Stimulated activated CD4-positive, alpha-beta T cell treated with anti-CD3 and anti-CD28 coated beads, Interleukin-1b, Interleukin-23, amount 100 ng/mL, for 24 hours (primary cell): ENCODE data around the gene C6orf136.

Source experiments
- DNase-seq, 4 experiments: peaks; one replicate each; pipeline ENCODE4 v3.0.0-alpha.2; 2020; ENCODE audit warnings: low read depth in 4 of 4, low spot score in 1 of 4

Gene C6orf136

DNA sequence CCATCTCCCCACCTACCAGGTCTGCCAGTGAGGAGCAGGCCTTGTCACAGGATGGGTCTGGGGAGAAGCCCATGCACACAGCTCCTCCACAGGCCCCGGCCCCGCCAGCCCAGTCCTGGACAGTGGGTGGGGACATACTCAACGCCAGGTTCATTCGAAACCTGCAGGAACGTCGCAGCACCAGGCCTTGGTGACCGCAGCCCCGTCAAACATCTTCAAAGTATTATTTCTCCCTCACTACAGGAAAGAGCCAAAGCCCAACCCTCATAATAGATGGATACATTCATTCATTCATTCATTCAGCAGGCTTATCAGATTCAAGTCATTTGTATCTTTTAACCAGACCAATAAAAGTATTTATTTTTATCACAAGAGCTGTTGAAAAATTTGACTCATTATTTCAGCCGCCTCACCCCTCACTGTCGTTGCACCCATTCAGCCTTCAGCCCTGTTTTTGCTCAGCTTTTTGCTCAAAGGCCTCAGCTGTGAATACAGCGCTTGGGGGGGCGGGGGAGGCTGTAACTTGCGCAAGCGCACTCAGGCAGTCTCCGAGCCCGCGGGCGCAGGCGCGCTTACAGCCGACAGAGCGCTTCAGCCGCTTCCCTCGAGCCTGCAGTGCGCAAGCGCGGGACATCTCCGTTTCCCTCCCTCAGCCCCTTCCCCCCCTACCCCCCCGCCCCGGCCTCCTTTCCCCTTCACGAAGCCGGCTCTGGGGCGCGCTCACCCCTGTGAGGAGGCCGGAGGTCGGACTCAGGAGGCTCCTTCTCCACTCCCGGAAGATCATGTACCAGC lies at the start of gene C6orf136:
Gene C6orf136 (plus strand): TSS at position 684 of the 792 bp plus-strand sequence. CDS start 99 bp downstream, at position 783.
- DNase-seq = peak; percentile 67 to 87 (median 84)

DNA sequence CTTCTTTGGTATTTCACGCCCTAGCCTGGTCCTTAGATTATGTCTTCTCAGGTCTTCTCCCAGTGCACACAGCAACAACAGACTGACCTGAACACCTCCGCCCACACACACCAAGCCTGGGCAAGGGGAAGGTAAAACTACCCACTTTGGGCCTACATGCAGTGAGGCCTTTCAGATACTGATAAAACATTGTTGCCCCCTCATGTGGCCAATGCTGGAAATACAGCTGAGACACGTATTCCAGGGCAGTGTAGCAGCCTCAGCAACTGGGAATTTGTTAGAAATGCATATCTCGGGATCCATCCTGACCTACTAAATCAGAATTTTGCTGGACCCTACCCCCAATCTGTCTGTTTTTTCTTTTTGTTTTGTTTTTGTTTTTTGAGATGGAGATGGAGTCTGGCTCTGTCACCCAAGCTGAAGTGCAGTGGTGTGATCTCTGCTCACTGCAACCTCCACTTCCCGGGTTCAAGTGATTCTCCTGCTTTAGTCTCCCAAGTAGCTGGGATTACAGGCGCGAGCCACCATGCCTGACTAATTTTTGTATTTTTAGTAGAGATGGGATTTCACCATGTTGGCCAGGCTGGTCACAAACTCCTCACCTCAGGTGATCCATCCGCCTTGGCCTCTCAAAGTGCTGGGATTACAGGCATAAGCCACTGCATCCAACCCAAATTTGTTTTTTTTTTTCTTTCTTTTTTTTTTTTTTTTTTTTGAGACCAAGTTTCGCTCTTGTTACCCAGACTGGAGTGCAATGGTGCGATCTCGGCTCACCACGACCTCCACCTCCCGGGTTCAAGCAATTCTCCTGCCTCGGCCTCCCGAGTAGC lies 49.4 kb upstream of the C6orf136 start:
- peak; percentile 61 to 74 (median 70) for DNase-seq

GRCh38 chr6:30598912-30599624 lies 47.9 kb upstream of the C6orf136 start:
- DNase-seq = no peak

- DNase-seq = no peak
Measured at GRCh38 chr6:30599625-30600324, 47.2 kb upstream of the C6orf136 start.

DNA sequence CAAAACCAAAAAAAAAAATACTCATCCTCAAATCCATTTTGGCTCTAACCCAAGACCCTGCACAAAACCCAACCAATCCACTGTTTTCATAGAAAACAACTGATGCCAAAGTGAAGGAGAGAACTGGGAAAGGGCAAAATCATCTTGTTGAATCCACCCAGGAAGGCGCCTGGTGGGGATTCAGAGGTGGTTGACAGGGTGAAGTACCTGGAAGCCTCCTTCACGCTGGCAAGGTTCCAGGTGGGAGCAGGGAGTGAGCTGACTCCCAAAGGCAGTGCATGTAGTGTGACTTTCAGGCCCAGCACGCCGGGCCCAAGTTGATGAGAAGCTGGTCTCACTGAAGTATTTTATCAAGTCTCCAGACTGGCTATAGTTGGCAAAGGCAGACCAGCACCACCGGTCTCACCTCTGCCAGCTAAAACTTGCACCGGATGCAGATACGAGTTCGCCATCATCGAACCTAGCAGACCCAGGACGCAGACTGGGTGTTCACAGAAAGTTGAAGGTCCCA lies 46.4 kb upstream of the C6orf136 start:
- DNase-seq = no peak

DNA sequence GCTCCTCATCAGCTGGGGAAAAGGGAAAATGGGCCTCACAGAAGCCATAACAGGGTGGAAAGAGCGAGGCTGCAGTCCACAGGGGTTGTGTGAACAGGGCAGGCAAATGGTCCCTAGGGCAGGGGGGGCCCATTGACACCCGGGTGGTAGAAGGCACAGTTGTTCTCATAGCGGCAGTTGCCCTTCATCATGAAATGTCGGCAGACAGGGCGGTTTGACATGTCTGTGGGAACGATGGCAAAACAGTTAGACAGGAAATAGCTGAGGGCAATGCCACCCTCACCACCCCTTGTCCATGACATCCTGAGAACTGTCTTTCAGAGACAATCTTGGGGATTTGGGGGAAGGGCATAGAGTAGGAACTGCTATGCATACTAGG lies 45.5 kb upstream of the C6orf136 start:
- no peak for DNase-seq

DNA sequence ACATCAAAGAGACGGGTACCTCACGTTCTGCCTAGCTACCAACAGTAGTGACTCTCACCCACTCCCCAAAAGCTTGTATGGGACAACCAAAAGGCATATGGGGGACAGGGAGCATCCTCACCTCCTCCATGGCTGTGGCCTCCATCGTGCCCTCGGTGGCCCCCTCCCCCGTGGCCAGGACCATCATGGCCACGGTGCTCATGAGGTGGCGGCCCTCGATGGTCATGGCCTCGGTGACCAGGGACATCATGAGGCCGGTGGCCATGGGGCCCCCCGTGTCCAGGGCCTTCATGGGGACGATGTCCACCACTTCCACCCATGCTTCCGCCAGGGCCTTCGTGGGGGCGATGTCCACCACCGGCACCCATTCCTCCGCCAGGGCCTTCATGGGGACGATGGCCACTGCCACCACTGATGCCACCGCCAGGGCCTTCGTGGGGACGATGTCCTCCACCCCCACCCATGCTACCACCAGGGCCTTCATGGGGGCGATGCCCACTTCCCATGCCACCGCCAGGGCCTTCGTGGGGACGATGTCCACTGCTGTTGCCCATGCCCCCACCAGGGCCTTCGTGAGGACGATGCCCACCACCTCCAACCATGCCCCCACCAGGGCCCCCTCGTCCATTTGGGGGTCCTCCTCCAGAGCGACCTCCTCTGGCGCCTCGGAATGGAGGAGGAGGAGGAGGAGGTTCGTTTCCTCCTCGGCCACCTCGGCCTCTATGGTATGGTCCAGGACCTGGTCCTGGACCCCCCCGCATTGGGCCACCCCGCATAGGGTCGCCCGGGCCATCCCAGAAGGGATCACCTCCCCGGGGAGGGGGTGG lies 44.9 kb upstream of the C6orf136 start:
- no peak for DNase-seq

DNA sequence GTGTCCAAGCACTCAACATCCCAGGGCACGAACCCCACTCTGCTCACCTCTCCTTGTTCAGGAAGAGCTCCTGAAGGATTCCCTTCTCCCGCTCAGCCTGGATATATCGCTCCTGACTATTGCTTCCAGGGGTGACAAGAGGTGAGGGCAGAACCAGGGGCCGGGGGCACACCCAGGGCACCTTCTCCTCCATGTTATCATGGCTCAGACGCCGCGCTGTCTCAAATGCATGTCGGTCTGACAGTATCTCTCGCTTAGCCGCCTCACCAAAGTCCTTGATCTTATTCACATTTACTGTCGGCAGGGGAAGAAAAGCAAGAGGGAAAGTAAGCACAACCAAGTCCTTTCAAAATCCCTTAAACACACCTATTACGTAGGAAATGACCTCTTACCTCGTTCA lies 43.0 kb upstream of the C6orf136 start:
- DNase-seq = no peak

- no peak for DNase-seq
Measured at GRCh38 chr6:30610065-30610464, 36.9 kb upstream of the C6orf136 start.

- DNase-seq = no peak
Measured at GRCh38 chr6:30611150-30611855, 35.6 kb upstream of the C6orf136 start.

- DNase-seq = no peak
Measured at GRCh38 chr6:30611856-30612194, 35.1 kb upstream of the C6orf136 start.

DNA sequence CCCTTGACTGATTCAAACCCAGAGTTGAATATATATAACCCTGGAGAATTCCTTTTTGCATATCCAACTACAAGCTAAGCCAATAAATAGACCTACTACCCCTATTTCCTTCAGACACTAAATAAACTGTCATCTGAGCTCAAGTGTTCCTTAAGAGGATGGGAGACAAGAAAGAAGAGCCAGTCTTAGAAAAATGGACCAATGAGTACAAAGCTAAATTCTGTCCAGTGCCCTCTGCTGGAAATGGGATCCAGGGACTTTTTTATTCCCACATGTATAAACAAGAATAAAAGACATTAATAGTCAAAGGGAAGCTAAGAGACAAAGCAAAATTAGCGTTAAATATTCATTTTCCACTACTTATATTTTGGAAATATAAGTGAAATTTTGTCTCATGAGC lies 34.7 kb upstream of the C6orf136 start:
- no peak for DNase-seq

DNA sequence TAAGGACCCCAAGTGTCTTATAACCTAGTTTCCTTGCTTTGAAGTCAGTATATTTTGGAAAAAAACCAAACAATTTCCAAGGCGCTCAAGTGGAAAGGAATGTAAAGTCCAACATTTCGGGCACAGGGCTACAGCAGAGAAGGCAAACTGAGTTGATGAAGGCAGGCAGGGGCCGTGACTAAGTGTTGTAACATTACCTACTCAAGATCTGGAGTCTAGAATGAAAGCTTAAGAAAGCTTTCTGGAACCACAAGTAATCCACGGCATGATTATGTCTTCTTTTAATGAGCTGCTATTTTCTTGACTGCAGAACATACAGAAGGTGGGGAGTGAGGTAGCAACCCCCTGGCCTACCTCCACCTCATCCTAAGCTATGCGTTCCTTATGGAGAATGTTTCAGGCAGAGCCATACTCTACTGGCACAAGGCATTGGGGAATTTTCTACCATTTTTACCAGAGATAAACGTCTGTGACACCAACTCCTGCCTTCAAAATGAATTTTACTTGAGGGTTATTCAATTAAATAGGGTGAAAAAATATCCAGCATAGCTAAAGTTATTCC lies 34.2 kb upstream of the C6orf136 start:
- DNase-seq = no peak

DNA sequence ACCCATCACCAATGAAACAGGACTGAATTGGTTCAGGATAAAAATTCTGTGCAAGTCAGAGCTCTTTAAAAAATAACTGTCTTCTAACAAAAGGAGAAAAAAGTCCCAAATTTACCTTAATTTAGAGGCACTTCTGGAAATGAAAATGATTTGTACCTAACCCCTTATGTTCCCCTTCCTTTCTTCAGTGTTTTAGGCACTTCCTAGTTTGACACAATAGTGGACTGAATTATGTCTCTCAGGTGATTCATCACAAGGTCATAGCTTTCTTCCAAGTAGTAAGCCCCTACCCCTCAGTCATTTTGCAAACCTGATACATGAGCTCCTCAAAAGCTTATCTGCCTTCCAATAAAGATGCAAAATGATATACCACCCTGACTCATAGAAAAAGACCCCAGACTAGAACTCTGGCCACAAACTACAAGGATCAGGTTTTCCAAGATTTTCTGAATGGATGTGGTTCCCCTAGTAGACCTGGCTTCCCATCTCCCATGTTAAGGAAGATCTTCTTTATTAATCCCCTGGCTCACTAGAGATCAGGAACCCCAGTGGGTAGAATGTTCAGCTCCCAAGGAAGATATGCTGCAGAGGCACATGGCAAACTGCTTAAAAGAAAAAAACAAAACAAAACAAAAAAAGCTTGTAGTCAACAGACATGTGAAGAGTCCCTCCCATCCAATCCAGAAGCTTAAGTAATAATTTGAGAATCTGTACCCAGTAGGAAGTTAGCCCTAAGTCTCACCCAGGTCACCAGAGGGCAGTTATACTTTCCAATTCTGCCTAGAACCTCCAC lies 33.5 kb upstream of the C6orf136 start:
- DNase-seq = no peak

GRCh38 chr6:30614044-30614842 lies 32.7 kb upstream of the C6orf136 start:
- no peak for DNase-seq

DNA sequence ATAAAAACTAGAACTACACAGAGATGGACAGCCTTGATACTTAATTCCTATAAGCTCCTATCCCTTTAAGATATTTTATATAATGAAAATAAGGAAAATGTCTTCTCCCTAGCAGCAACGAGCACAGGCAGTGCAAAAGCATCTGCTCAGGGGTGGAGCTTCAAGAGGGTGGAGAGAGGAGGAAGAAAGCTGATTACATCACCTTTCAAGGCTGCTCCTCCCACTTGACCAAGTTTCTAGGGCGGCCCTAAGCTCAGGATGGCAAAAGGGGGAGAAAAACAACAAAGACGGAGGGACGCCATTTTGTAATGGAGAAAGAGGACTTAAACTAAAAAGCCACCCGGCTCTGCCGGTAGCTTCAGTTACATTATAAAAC lies 32.1 kb upstream of the C6orf136 start:
- DNase-seq = peak; percentile 52 to 70 (median 60)

- no peak for DNase-seq
Measured at GRCh38 chr6:30615219-30615957, 31.5 kb upstream of the C6orf136 start.
